H9 (cell line): ENCODE data around the gene USP9X. TPM values are rescaled to one million over a fixed set of nuclear protein-coding genes. Genes with fewer than 3 reads are reported as not detected.

Source experiments
- DNase-seq: peaks from one replicate; pipeline ENCODE4 v3.0.0-alpha.2; 2017
- H2AFZ ChIP-seq: one replicate; pipeline ENCODE4 v1.6.1; 2013; ENCODE audit warnings: mild to moderate bottlenecking, low read length, control low read depth, moderate library complexity
- H2AK5ac ChIP-seq: 2 replicates; pipeline ENCODE4 v1.6.1; 2013; ENCODE audit warnings: low read length, control low read depth, mixed read lengths; ENCODE audit not compliant: insufficient read length
- H2BK120ac ChIP-seq: one replicate; pipeline ENCODE4 v1.6.1; 2013; ENCODE audit warnings: low read depth, mild to moderate bottlenecking, low read length, control low read depth, inconsistent platforms; ENCODE audit not compliant: poor library complexity, severe bottlenecking
- H2BK12ac ChIP-seq: 2 replicates; pipeline ENCODE4 v1.6.1; 2013; ENCODE audit warnings: low read length, control low read depth, mixed read lengths, low read depth; ENCODE audit not compliant: insufficient read length
- H2BK15ac ChIP-seq: 2 replicates; pipeline ENCODE4 v1.6.1; 2013; ENCODE audit warnings: low read depth, low read length, control low read depth
- H2BK20ac ChIP-seq: one replicate; pipeline ENCODE4 v1.6.1; 2013; ENCODE audit warnings: low read depth, mild to moderate bottlenecking, low read length, control low read depth, inconsistent platforms; ENCODE audit not compliant: poor library complexity, severe bottlenecking
- H2BK5ac ChIP-seq: 2 replicates; pipeline ENCODE4 v1.6.1; 2013; ENCODE audit warnings: low read length, control low read depth, mixed read lengths; ENCODE audit not compliant: insufficient read length
- H3K14ac ChIP-seq: 2 replicates; pipeline ENCODE4 v1.6.1; 2013; ENCODE audit warnings: low read length, control low read depth; ENCODE audit not compliant: insufficient read depth
- H3K18ac ChIP-seq: 2 replicates; pipeline ENCODE4 v1.6.1; 2013; ENCODE audit warnings: low read depth, mild to moderate bottlenecking, mixed read lengths, low read length, control low read depth; ENCODE audit not compliant: insufficient read length
- H3K23ac ChIP-seq: 2 replicates; pipeline ENCODE4 v1.6.1; 2013; ENCODE audit warnings: low read length, control low read depth, mixed read lengths, low read depth; ENCODE audit not compliant: insufficient read length
- H3K23me2 ChIP-seq: 2 replicates; pipeline ENCODE4 v1.6.1; 2013; ENCODE audit warnings: low read depth, mild to moderate bottlenecking, mixed read lengths, low read length, control low read depth; ENCODE audit not compliant: insufficient read length, poor library complexity, severe bottlenecking
- H3K27ac ChIP-seq: 2 replicates; pipeline ENCODE4 v1.5.1; 2013; ENCODE audit warnings: low read length, control low read depth, mixed read lengths, low read depth; ENCODE audit not compliant: insufficient read length
- H3K27me3 ChIP-seq: 2 replicates; pipeline ENCODE4 v1.6.1; 2013; ENCODE audit warnings: low read length, control low read depth, inconsistent platforms; ENCODE audit not compliant: insufficient read depth
- H3K4ac ChIP-seq: 2 replicates; pipeline ENCODE4 v1.6.1; 2013; ENCODE audit warnings: low read depth, mild to moderate bottlenecking, control low read depth, inconsistent platforms, low read length, moderate library complexity
- H3K4me1 ChIP-seq: 2 replicates; pipeline ENCODE4 v1.6.1; 2013; ENCODE audit warnings: low read length, control low read depth, inconsistent platforms; ENCODE audit not compliant: insufficient read depth
- H3K4me2 ChIP-seq: 2 replicates; pipeline ENCODE4 v1.6.1; 2013; ENCODE audit warnings: low read length, control low read depth, mixed read lengths; ENCODE audit not compliant: insufficient read length, insufficient read depth
- H3K56ac ChIP-seq: 2 replicates; pipeline ENCODE4 v1.6.1; 2013; ENCODE audit warnings: low read depth, mild to moderate bottlenecking, mixed read lengths, low read length, control low read depth; ENCODE audit not compliant: insufficient read length
- H3K79me1 ChIP-seq: 2 replicates; pipeline ENCODE4 v1.6.1; 2013; ENCODE audit warnings: low read depth, mild to moderate bottlenecking, moderate library complexity, low read length, control low read depth, inconsistent platforms; ENCODE audit not compliant: insufficient read depth, poor library complexity, severe bottlenecking
- H3K79me2 ChIP-seq: 2 replicates; pipeline ENCODE4 v1.6.1; 2013; ENCODE audit warnings: low read length, control low read depth, inconsistent platforms; ENCODE audit not compliant: insufficient read depth
- H3K9ac ChIP-seq: 2 replicates; pipeline ENCODE4 v1.6.1; 2013; ENCODE audit warnings: low read length, control low read depth, mixed read lengths; ENCODE audit not compliant: insufficient read length; ENCODE audit errors: extremely low read depth
- H3K9me3 ChIP-seq: one replicate; pipeline ENCODE4 v1.6.1; 2013; ENCODE audit warnings: low read depth, low read length, inconsistent platforms; ENCODE audit not compliant: control insufficient read depth
- H3T11ph ChIP-seq: one replicate; pipeline ENCODE4 v1.6.1; 2013; ENCODE audit warnings: mild to moderate bottlenecking, low read length, control low read depth, inconsistent platforms
- H4K20me1 ChIP-seq: one replicate; pipeline ENCODE4 v1.6.1; 2013; ENCODE audit not compliant: control insufficient read depth, insufficient read length, insufficient read depth
- H4K5ac ChIP-seq: 2 replicates; pipeline ENCODE4 v1.6.1; 2013; ENCODE audit warnings: low read depth, mild to moderate bottlenecking, mixed read lengths, low read length, control low read depth; ENCODE audit not compliant: insufficient read length
- H4K8ac ChIP-seq: replicated peaks from 2 replicates; pipeline ENCODE4 v1.6.1; 2013; ENCODE audit warnings: low read length, control low read depth, mixed read lengths, low read depth; ENCODE audit not compliant: insufficient read length
- H4K91ac ChIP-seq: 2 replicates; pipeline ENCODE4 v1.6.1; 2013; ENCODE audit warnings: low read depth, mild to moderate bottlenecking, moderate library complexity, mixed read lengths, low read length, control low read depth; ENCODE audit not compliant: insufficient read length
- H3K27ac Mint-ChIP-seq, 3 experiments: 2 replicates in 2 of 3; 3 replicates in 1 of 3; pipeline ENCODE4 v1.8.0; 2020 to 2021; ENCODE audit warnings: mixed read lengths in 3 of 3, mild to moderate bottlenecking in 1 of 3, moderate library complexity in 1 of 3
- H3K27me3 Mint-ChIP-seq: 2 replicates; pipeline ENCODE4 v1.8.0; 2021; ENCODE audit warnings: low read depth, mild to moderate bottlenecking, moderate library complexity, mixed read lengths
- H3K36me3 Mint-ChIP-seq, 3 experiments: 2 replicates in 2 of 3; 3 replicates in 1 of 3; pipeline ENCODE4 v1.8.0; 2020 to 2021; ENCODE audit warnings: low read depth in 3 of 3, mixed read lengths in 3 of 3; ENCODE audit not compliant: insufficient read depth in 1 of 3
- H3K4me1 Mint-ChIP-seq, 2 experiments: 2 replicates each; pipeline ENCODE4 v1.8.0; 2020; ENCODE audit warnings: mixed read lengths in 2 of 2
- H3K4me3 Mint-ChIP-seq, 2 experiments: 2 replicates in 1 of 2; 3 replicates in 1 of 2; pipeline ENCODE4 v1.8.0; 2020 to 2021; ENCODE audit warnings: mild to moderate bottlenecking in 2 of 2, mixed read lengths in 2 of 2, moderate library complexity in 1 of 2
- H3K9me3 Mint-ChIP-seq, 2 experiments: 2 replicates in 1 of 2; 3 replicates in 1 of 2; pipeline ENCODE4 v1.8.0; 2020; ENCODE audit warnings: mild to moderate bottlenecking in 2 of 2, mixed read lengths in 2 of 2, moderate library complexity in 1 of 2
- CTCF ChIP-seq: fragments of 200-600 bp; sonication (generic); conservative IDR thresholded peaks from 3 replicates; pipeline ENCODE4 v1.8.0; 2021; ENCODE audit warnings: antibody characterized with exemption, mild to moderate bottlenecking
- WGBS: extraction: QIAGEN DNeasy Blood & Tissue Kit; methylation state at CpG from one replicate; pipeline ENCODE4 v1.1.7; 2013; ENCODE audit warnings: missing lambda C conversion rate, low lambda C conversion rate, mixed read lengths; ENCODE audit not compliant: insufficient read length; ENCODE audit errors: extremely low coverage; 5-methylcytosine and 5-hydroxymethylcytosine counted together
- total RNA-seq: library from RNA; stranded (reverse); gene quantifications from 2 replicates; pipeline ENCODE4 v1.2.1, GENCODE V29; 2021

The USP9X gene
- total RNA-seq, 1 experiment from 2014 or later: 284 TPM

DNA sequence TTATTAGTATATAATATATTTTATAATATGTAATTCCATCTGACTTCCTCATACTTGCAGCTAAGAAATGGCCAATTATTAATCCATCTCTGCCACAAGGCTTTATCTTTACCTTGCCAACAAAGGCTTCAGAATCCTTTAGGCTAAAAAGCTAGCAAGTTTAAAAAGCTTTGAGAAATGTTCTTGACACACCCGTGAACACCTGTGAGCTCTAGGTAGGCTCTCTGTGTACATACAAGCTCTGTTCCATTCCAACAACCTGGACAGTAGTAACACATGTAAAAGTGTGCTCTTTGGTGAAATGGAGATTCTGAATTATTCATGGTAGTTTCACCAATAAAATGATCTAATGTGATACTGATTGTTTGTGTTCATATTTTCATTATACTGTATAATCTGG, 49.7 kb upstream of the USP9X start:
- H3K27ac Mint-ChIP-seq: no peak overlapping the region

More for the DNA sequence above, 49.7 kb upstream of the USP9X start:
- Histone ChIP-seq H3K27ac (no peak overlapping the region), H2BK20ac (no peak overlapping the region), H3K4me2 (no peak overlapping the region), H3K79me2 (no peaks in the 10 kb centered on the region), H3K4me1 (no peaks in the 10 kb centered on the region; the same call in 1 of the 2 replicates), H3K27me3 (no peaks in the 10 kb centered on the region), H3K56ac (no peak overlapping the region), H2AK5ac (no peak overlapping the region), H2BK120ac (no peak overlapping the region), H3K23ac (no peak overlapping the region), H3K4ac (no peak overlapping the region), H3K14ac (no peak overlapping the region), H3K9ac (no peak overlapping the region), H3K18ac (no peak overlapping the region), H2BK5ac (no peak overlapping the region), H3T11ph (no peak overlapping the region), H3K79me1 (no peaks in the 10 kb centered on the region), H2BK15ac (no peak overlapping the region), H4K5ac (no peak overlapping the region), H2BK12ac (no peak overlapping the region), H3K9me3 (no peaks in the 10 kb centered on the region), H4K20me1 (no peaks in the 10 kb centered on the region), H3K23me2 (no peaks in the 10 kb centered on the region), H4K91ac (no peak overlapping the region), H2AFZ (no peak overlapping the region), H4K8ac (no peak overlapping the region)
- TF ChIP-seq CTCF: no peak
- Mint-ChIP-seq H3K36me3 (peaks cover 0 to 3% (median 2%) of the 10 kb centered on the region in 3 experiments; a peak in 2 of 7 replicates), H3K4me1 (peaks cover 0 to 5% of the 10 kb centered on the region in 2 experiments; a peak in 2 of 4 replicates), H3K4me3 (no peak overlapping the region), H3K9me3 (peaks cover 56 to 61% of the 10 kb centered on the region in 2 experiments), H3K27me3 (no peaks in the 10 kb centered on the region)
- WGBS: no CpG with 5 or more reads among the region's 1 CpG
- no peak for DNase-seq
